Peyer's patch (tissue), 4 donors: ENCODE data around the gene RALGPS1.

Source experiments
- CTCF ChIP-seq, 6 experiments: fragments of 450-650 bp in 4 of 6; fragments of 200-600 bp in 2 of 6; sonication (generic) in 1 of 6; IDR thresholded peaks; one replicate each; pipeline ENCODE4 v1.5.1; 2017 to 2019; ENCODE audit warnings: antibody characterized with exemption in 6 of 6, mild to moderate bottlenecking in 3 of 6, moderate library complexity in 1 of 6
- POLR2A ChIP-seq, 2 donors: fragments of 450-650 bp; IDR thresholded peaks; one replicate each; pipeline ENCODE4 v1.5.1; 2017; ENCODE audit warnings: antibody characterized with exemption in 2 of 2, mild to moderate bottlenecking in 2 of 2, moderate library complexity in 2 of 2

- TF ChIP-seq CTCF (IDR thresholded peaks at IDR 0.05): no peak
- TF ChIP-seq POLR2A (IDR thresholded peaks at IDR 0.05): no peak
Measured at GRCh38 chr9:127013597-127013996, 99.0 kb downstream of the RALGPS1 start.
